ENCODE results near the gene DIAPH2.

- TF ChIP-seq CTCF (IDR thresholded peaks at IDR 0.05; ENCODE audit: low read length) = no peak
- TF ChIP-seq EZH2 (optimal IDR thresholded peaks at IDR 0.05; ENCODE audit: low read depth, low read length) = no peak
- TF ChIP-seq EZH2phosphoT487 (IDR thresholded peaks at IDR 0.05; ENCODE audit: low read length) = no peak
Observed at GRCh38 chrX:97602465-97603258, 918.0 kb downstream of the DIAPH2 start.
